HEK293 (cell line): Measurements from ENCODE around the gene CSMD2.

Experiments used
- GLI4 ChIP-seq: fragments of 450-650 bp; formaldehyde crosslinking; IDR thresholded peaks from 2 replicates; pipeline ENCODE4 v1.5.1; 2016; ENCODE audit warnings: missing biosample characterization, missing genetic modification characterization
- HOXA7 ChIP-seq: sonication (generic); formaldehyde crosslinking; IDR thresholded peaks from 2 replicates; pipeline ENCODE4 v1.8.1; 2022; ENCODE audit warnings: missing genetic modification reagents, borderline replicate concordance
- KLF16 ChIP-seq: fragments of 450-650 bp; formaldehyde crosslinking; IDR thresholded peaks from 2 replicates; pipeline ENCODE4 v1.5.1; 2017; ENCODE audit warnings: missing biosample characterization, missing genetic modification characterization
- SALL2 ChIP-seq: fragments of 450-650 bp; formaldehyde crosslinking; IDR thresholded peaks from 2 replicates; pipeline ENCODE4 v1.5.0; 2017; ENCODE audit warnings: missing biosample characterization, mild to moderate bottlenecking, missing genetic modification characterization, borderline replicate concordance
- ZBTB48 ChIP-seq: fragments of 450-650 bp; formaldehyde crosslinking; IDR thresholded peaks from 2 replicates; pipeline ENCODE4 v1.5.1; 2016; ENCODE audit warnings: missing biosample characterization, missing genetic modification characterization
- ZFP37 ChIP-seq: fragments of 450-650 bp; formaldehyde crosslinking; IDR thresholded peaks from 2 replicates; pipeline ENCODE4 v1.5.1; 2016; ENCODE audit warnings: missing biosample characterization, missing genetic modification characterization
- ZNF121 ChIP-seq: fragments of 450-650 bp; formaldehyde crosslinking; IDR thresholded peaks from 2 replicates; pipeline ENCODE4 v1.5.1; 2016; ENCODE audit warnings: missing biosample characterization, missing genetic modification characterization
- ZNF394 ChIP-seq: fragments of 450-650 bp; formaldehyde crosslinking; IDR thresholded peaks from 2 replicates; pipeline ENCODE4 v1.5.1; 2016; ENCODE audit warnings: missing biosample characterization, missing genetic modification characterization, mild to moderate bottlenecking, moderate library complexity, borderline replicate concordance
- ZNF585B ChIP-seq: fragments of 450-650 bp; formaldehyde crosslinking; IDR thresholded peaks from 2 replicates; pipeline ENCODE4 v1.5.1; 2016; ENCODE audit warnings: missing biosample characterization, missing genetic modification characterization
- TF ChIP-seq, protein P1 (sequence below): fragments of 450-650 bp; formaldehyde crosslinking; IDR thresholded peaks from 2 replicates; pipeline ENCODE4 v1.5.1; 2016; ENCODE audit warnings: missing biosample characterization, missing genetic modification characterization
- TF ChIP-seq, protein P2 (sequence below): fragments of 450-650 bp; formaldehyde crosslinking; IDR thresholded peaks from 2 replicates; pipeline ENCODE4 v1.5.1; 2016; ENCODE audit warnings: missing biosample characterization, missing genetic modification characterization
- TF ChIP-seq, protein P3 (sequence below): fragments of 450-650 bp; formaldehyde crosslinking; IDR thresholded peaks from 2 replicates; pipeline ENCODE4 v1.5.1; 2016; ENCODE audit warnings: missing biosample characterization, missing genetic modification characterization, borderline replicate concordance
- TF ChIP-seq, protein P4 (sequence below): fragments of 450-650 bp; formaldehyde crosslinking; IDR thresholded peaks from 2 replicates; pipeline ENCODE4 v1.5.1; 2016; ENCODE audit warnings: missing biosample characterization, missing genetic modification characterization

DNA sequence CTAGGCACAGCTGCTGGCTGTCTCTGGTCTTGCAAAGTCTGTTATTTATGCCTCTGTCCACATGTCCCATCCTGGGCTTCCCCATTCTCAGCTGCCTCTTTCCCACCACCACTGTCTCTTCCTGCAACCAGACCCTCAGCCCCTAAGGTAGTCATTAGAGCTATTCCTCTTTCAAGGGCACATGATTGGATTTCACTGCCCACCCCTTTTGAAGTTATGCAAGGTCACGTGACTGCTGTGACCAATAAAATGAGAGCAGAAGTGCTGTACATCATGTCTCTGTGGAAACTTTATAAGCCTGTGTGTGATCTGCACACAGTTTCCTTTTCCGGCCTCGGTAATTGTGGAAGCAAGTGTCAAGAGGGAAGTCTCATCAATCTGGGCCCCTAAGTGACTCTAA, 437.7 kb downstream of the CSMD2 start:
- TF ChIP-seq, protein P1, sequence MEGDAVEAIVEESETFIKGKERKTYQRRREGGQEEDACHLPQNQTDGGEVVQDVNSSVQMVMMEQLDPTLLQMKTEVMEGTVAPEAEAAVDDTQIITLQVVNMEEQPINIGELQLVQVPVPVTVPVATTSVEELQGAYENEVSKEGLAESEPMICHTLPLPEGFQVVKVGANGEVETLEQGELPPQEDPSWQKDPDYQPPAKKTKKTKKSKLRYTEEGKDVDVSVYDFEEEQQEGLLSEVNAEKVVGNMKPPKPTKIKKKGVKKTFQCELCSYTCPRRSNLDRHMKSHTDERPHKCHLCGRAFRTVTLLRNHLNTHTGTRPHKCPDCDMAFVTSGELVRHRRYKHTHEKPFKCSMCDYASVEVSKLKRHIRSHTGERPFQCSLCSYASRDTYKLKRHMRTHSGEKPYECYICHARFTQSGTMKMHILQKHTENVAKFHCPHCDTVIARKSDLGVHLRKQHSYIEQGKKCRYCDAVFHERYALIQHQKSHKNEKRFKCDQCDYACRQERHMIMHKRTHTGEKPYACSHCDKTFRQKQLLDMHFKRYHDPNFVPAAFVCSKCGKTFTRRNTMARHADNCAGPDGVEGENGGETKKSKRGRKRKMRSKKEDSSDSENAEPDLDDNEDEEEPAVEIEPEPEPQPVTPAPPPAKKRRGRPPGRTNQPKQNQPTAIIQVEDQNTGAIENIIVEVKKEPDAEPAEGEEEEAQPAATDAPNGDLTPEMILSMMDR = no peak
- TF ChIP-seq GLI4 (tag by site-specific recombination) (no peak), SALL2 (tag by site-specific recombination) (no peak), HOXA7 (CRISPR knock-in tag) (no peak), ZNF394 (tag by site-specific recombination) (no peak), ZFP37 (tag by site-specific recombination) (no peak), ZNF121 (tag by site-specific recombination) (no peak), ZNF585B (tag by site-specific recombination) (no peak), ZBTB48 (tag by site-specific recombination) (no peak), KLF16 (tag by site-specific recombination) (no peak)
- TF ChIP-seq, protein P2, sequence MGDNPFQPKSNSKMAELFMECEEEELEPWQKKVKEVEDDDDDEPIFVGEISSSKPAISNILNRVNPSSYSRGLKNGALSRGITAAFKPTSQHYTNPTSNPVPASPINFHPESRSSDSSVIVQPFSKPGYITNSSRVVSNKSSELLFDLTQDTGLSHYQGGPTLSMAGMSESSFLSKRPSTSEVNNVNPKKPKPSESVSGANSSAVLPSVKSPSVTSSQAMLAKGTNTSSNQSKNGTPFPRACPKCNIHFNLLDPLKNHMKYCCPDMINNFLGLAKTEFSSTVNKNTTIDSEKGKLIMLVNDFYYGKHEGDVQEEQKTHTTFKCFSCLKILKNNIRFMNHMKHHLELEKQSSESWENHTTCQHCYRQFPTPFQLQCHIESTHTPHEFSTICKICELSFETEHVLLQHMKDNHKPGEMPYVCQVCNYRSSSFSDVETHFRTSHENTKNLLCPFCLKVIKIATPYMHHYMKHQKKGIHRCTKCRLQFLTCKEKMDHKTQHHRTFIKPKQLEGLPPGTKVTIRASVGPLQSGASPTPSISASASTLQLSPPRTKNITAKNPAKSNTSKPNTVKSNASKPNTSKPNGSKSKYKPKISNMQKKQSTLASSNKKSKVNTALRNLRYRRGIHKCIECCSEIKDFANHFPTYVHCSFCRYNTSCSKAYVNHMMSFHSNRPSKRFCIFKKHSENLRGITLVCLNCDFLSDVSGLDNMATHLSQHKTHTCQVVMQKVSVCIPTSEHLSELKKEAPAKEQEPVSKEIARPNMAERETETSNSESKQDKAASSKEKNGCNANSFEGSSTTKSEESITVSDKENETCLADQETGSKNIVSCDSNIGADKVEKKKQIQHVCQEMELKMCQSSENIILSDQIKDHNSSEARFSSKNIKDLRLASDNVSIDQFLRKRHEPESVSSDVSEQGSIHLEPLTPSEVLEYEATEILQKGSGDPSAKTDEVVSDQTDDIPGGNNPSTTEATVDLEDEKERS (tag by site-specific recombination) = no peak
- TF ChIP-seq, protein P3, sequence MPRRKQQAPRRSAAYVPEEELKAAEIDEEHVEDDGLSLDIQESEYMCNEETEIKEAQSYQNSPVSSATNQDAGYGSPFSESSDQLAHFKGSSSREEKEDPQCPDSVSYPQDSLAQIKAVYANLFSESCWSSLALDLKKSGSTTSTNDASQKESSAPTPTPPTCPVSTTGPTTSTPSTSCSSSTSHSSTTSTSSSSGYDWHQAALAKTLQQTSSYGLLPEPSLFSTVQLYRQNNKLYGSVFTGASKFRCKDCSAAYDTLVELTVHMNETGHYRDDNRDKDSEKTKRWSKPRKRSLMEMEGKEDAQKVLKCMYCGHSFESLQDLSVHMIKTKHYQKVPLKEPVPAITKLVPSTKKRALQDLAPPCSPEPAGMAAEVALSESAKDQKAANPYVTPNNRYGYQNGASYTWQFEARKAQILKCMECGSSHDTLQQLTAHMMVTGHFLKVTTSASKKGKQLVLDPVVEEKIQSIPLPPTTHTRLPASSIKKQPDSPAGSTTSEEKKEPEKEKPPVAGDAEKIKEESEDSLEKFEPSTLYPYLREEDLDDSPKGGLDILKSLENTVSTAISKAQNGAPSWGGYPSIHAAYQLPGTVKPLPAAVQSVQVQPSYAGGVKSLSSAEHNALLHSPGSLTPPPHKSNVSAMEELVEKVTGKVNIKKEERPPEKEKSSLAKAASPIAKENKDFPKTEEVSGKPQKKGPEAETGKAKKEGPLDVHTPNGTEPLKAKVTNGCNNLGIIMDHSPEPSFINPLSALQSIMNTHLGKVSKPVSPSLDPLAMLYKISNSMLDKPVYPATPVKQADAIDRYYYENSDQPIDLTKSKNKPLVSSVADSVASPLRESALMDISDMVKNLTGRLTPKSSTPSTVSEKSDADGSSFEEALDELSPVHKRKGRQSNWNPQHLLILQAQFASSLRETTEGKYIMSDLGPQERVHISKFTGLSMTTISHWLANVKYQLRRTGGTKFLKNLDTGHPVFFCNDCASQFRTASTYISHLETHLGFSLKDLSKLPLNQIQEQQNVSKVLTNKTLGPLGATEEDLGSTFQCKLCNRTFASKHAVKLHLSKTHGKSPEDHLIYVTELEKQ (tag by site-specific recombination) = no peak
- TF ChIP-seq, protein P4, sequence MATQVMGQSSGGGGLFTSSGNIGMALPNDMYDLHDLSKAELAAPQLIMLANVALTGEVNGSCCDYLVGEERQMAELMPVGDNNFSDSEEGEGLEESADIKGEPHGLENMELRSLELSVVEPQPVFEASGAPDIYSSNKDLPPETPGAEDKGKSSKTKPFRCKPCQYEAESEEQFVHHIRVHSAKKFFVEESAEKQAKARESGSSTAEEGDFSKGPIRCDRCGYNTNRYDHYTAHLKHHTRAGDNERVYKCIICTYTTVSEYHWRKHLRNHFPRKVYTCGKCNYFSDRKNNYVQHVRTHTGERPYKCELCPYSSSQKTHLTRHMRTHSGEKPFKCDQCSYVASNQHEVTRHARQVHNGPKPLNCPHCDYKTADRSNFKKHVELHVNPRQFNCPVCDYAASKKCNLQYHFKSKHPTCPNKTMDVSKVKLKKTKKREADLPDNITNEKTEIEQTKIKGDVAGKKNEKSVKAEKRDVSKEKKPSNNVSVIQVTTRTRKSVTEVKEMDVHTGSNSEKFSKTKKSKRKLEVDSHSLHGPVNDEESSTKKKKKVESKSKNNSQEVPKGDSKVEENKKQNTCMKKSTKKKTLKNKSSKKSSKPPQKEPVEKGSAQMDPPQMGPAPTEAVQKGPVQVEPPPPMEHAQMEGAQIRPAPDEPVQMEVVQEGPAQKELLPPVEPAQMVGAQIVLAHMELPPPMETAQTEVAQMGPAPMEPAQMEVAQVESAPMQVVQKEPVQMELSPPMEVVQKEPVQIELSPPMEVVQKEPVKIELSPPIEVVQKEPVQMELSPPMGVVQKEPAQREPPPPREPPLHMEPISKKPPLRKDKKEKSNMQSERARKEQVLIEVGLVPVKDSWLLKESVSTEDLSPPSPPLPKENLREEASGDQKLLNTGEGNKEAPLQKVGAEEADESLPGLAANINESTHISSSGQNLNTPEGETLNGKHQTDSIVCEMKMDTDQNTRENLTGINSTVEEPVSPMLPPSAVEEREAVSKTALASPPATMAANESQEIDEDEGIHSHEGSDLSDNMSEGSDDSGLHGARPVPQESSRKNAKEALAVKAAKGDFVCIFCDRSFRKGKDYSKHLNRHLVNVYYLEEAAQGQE (tag by site-specific recombination) = no peak
